K562 (cell line): ENCODE results near the gene SPINT1. TPM values are rescaled to one million over a fixed set of nuclear protein-coding genes. Genes with fewer than 3 reads are reported as not detected.

Source experiments
- ELF2 ChIP-seq: fragments of 250-450 bp; sonication (Bioruptor Pico); IDR thresholded peaks from 2 replicates; pipeline ENCODE4 v1.5.0; 2021; ENCODE audit warnings: mild to moderate bottlenecking
- FIP1L1 ChIP-seq: fragments of 200-400 bp; formaldehyde crosslinking; IDR thresholded peaks from 2 replicates; pipeline ENCODE4 v1.6.1; 2018; ENCODE audit warnings: mild to moderate bottlenecking, low read depth, low read length; ENCODE audit not compliant: poor library complexity, severe bottlenecking
- L3MBTL2 ChIP-seq: fragments of 450-650 bp; IDR thresholded peaks from 2 replicates; pipeline ENCODE4 v1.6.1; 2016; ENCODE audit warnings: mild to moderate bottlenecking, moderate library complexity
- LCOR ChIP-seq: sonication (generic); formaldehyde crosslinking; IDR thresholded peaks from 2 replicates; pipeline ENCODE4 v1.8.0; 2022; ENCODE audit warnings: mild to moderate bottlenecking, missing genetic modification reagents
- MAFK ChIP-seq: IDR thresholded peaks from 2 replicates; pipeline ENCODE4 v1.6.1; 2011; ENCODE audit warnings: low read length, improper control_type of control experiment
- NCOR1 ChIP-seq: fragments of 450-650 bp; IDR thresholded peaks from 2 replicates; pipeline ENCODE4 v1.6.1; 2016; ENCODE audit warnings: mild to moderate bottlenecking, moderate library complexity
- NEUROD1 ChIP-seq: fragments of 150-350 bp; IDR thresholded peaks from 2 replicates; pipeline ENCODE4 v1.6.1; 2014; ENCODE audit warnings: borderline replicate concordance, low read length, low read depth; ENCODE audit not compliant: partially characterized antibody
- POLR2B ChIP-seq: fragments of 450-650 bp; IDR thresholded peaks from 2 replicates; pipeline ENCODE4 v1.6.1; 2018; ENCODE audit warnings: low read depth; ENCODE audit not compliant: partially characterized antibody
- PURB ChIP-seq: sonication (generic); formaldehyde crosslinking; IDR thresholded peaks from 2 replicates; pipeline ENCODE4 v1.9.0; 2021; ENCODE audit warnings: low read depth, mild to moderate bottlenecking, missing genetic modification reagents
- RAD51 ChIP-seq: fragments of 450-650 bp; IDR thresholded peaks from 2 replicates; pipeline ENCODE4 v1.7.1; 2016; ENCODE audit warnings: low read depth, mild to moderate bottlenecking, borderline replicate concordance
- RBFOX2 ChIP-seq: fragments of 200-400 bp; formaldehyde crosslinking; IDR thresholded peaks from 2 replicates; pipeline ENCODE4 v1.6.1; 2017; ENCODE audit warnings: low read depth, mild to moderate bottlenecking, low read length, moderate library complexity
- RBM39 ChIP-seq: fragments of 200-400 bp; formaldehyde crosslinking; optimal IDR thresholded peaks from 2 replicates; pipeline ENCODE3; 2018; ENCODE audit warnings: low read depth, low read length
- SETDB1 ChIP-seq: IDR thresholded peaks from one replicate; pipeline ENCODE4 v1.6.1; 2012; ENCODE audit warnings: low read length, control low read depth, inconsistent platforms
- TRIM24 ChIP-seq, 2 experiments: fragments of 450-650 bp; IDR thresholded peaks; 2 replicates each; pipeline ENCODE4 v1.6.1; 2016
- ZNF212 ChIP-seq: fragments of 450-650 bp; formaldehyde crosslinking; IDR thresholded peaks from 2 replicates; pipeline ENCODE4 v1.4.0; 2020; ENCODE audit warnings: mild to moderate bottlenecking
- ZNF584 ChIP-seq: fragments of 200-800 bp; sonication (Bioruptor generic); IDR thresholded peaks from 2 replicates; pipeline ENCODE4 v1.6.1; 2016; ENCODE audit warnings: low read depth, mild to moderate bottlenecking, missing genetic modification characterization, missing compliant biosample characterization
- polyA plus RNA-seq, 8 experiments: library from polyadenylated mRNA; depleted of rRNA in 4 of 8; stranded (reverse) in 5 of 8; unstranded in 3 of 8; fragments of >200 nt; fragmentation: Nextera tagmentation in 2 of 8; fragmentation: Illumina TruSeq in 1 of 8; extraction: Ambion mirVana in 2 of 8; extraction: Trizol in 1 of 8; gene quantifications; 2 replicates each; pipeline versions ENCODE4 v1.2.1 to v1.2.3, GENCODE V29; 2011 to 2014; ENCODE audit warnings: inconsistent platforms in 1 of 8, missing spikeins in 1 of 8
- total RNA-seq, 7 experiments: library from RNA; depleted of rRNA in 6 of 7; stranded (reverse); fragments of >200 nt in 6 of 7; fragmentation: Illumina TruSeq in 2 of 7; extraction: Trizol in 2 of 7; gene quantifications; 2 replicates each; pipeline versions ENCODE4 v1.2.1 to v1.2.3, GENCODE V29; 2011 to 2021; ENCODE audit warnings: low replicate concordance in 1 of 7
- TF ChIP-seq, protein P1 (sequence below), 2 experiments: fragments of 450-650 bp in 1 of 2; sonication (generic) in 1 of 2; formaldehyde crosslinking in 1 of 2; IDR thresholded peaks in 1 of 2; conservative IDR thresholded peaks in 1 of 2; 2 replicates each; pipeline versions ENCODE4 v1.6.1 to v1.8.1; 2016 to 2023; ENCODE audit warnings: mild to moderate bottlenecking in 2 of 2, moderate library complexity in 2 of 2, inconsistent platforms in 1 of 2, missing genetic modification reagents in 1 of 2
- TF ChIP-seq, protein P2 (sequence below): IDR thresholded peaks from 3 replicates; pipeline ENCODE4 v1.6.1; 2011; ENCODE audit warnings: borderline replicate concordance, mild to moderate bottlenecking; ENCODE audit not compliant: insufficient read length, insufficient read depth
- TF ChIP-seq, protein P3 (sequence below): fragments of 450-650 bp; formaldehyde crosslinking; IDR thresholded peaks from 2 replicates; pipeline ENCODE4 v1.4.0; 2020; ENCODE audit warnings: mild to moderate bottlenecking, mixed read lengths
- TF ChIP-seq, protein P4 (sequence below): fragments of 250-450 bp; sonication (Bioruptor Pico); IDR thresholded peaks from 2 replicates; pipeline ENCODE4 v1.8.0; 2022; ENCODE audit warnings: inconsistent platforms, mild to moderate bottlenecking, moderate library complexity, borderline replicate concordance
- TF ChIP-seq, protein P5 (sequence below): sonication (generic); formaldehyde crosslinking; IDR thresholded peaks from 2 replicates; pipeline ENCODE4 v1.9.0; 2022; ENCODE audit warnings: mild to moderate bottlenecking, missing genetic modification reagents
- TF ChIP-seq, protein P6 (sequence below): sonication (generic); formaldehyde crosslinking; IDR thresholded peaks from 2 replicates; pipeline ENCODE4 v1.8.0; 2022; ENCODE audit warnings: missing genetic modification reagents, mild to moderate bottlenecking, borderline replicate concordance

The SPINT1 gene
- total and polyA plus RNA-seq, 9 of the 15 experiments (the other 6 are each of a cell fraction or from before 2014, with no cell fraction given) = 0.78 to 4.5 (median 1.5) TPM

DNA sequence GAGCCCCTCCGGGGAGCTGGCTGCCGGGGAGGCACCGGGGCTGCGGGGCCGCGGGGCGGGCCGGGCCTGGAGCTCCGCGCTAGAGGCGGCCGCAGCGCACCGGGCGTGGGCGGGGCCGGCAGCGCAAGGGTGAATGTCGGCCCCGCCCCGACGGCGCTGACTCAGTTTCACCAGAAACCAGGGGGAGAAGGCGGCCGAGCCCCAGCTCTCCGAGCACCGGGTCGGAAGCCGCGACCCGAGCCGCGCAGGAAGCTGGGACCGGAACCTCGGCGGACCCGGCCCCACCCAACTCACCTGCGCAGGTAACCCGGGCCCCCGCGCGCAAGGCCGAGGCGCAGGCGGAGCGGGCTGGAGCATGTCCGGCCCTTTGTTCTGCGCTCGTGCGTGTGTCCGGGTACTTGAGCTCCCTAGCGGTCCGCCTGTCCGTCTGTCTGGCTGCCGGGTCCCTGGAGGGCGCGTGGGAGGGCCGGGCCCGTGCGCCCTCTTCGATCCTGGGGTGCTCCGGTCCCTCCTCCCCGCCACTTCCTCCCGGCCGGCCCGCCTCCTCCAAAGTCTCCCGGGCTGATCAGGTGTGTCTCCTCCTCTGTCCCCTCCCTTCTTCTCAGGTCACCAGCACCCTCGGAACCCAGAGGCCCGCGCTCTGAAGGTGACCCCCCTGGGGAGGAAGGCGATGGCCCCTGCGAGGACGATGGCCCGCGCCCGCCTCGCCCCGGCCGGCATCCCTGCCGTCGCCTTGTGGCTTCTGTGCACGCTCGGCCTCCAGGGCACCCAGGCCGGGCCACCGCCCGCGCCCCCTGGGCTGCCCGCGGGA, at the start of gene SPINT1 (continued):
- TF ChIP-seq, protein P1, sequence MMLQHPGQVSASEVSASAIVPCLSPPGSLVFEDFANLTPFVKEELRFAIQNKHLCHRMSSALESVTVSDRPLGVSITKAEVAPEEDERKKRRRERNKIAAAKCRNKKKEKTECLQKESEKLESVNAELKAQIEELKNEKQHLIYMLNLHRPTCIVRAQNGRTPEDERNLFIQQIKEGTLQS (IDR thresholded peaks at IDR 0.05) = no peak
- TF ChIP-seq, protein P1 (CRISPR knock-in tag; conservative IDR thresholded peaks at IDR 0.05) = no peak
- TF ChIP-seq LCOR (CRISPR knock-in tag) (no peak), TRIM24 (IDR thresholded peaks at IDR 0.05) (no peak), RBFOX2 (0 out of 2 replicates have a peak, but pooled peaks have one; percentile 36), RAD51 (no peak), L3MBTL2 (no peak), SETDB1 (no peak), ZNF584 (CRISPR knock-in tag) (no peak), ELF2 (CRISPR knock-in tag) (no peak), ZNF212 (CRISPR knock-in tag) (no peak), POLR2B (no peak), MAFK (no peak), RBM39 (no peak), FIP1L1 (peak; percentile 36), PURB (no peak), NEUROD1 (no peak), NCOR1 (no peak)
- TF ChIP-seq, protein P2, sequence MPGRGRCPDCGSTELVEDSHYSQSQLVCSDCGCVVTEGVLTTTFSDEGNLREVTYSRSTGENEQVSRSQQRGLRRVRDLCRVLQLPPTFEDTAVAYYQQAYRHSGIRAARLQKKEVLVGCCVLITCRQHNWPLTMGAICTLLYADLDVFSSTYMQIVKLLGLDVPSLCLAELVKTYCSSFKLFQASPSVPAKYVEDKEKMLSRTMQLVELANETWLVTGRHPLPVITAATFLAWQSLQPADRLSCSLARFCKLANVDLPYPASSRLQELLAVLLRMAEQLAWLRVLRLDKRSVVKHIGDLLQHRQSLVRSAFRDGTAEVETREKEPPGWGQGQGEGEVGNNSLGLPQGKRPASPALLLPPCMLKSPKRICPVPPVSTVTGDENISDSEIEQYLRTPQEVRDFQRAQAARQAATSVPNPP = no peak
- TF ChIP-seq, protein P3, sequence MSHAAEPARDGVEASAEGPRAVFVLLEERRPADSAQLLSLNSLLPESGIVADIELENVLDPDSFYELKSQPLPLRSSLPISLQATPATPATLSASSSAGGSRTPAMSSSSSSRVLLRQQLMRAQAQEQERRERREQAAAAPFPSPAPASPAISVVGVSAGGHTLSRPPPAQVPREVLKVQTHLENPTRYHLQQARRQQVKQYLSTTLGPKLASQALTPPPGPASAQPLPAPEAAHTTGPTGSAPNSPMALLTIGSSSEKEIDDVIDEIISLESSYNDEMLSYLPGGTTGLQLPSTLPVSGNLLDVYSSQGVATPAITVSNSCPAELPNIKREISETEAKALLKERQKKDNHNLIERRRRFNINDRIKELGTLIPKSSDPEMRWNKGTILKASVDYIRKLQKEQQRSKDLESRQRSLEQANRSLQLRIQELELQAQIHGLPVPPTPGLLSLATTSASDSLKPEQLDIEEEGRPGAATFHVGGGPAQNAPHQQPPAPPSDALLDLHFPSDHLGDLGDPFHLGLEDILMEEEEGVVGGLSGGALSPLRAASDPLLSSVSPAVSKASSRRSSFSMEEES (CRISPR knock-in tag) = no peak
- TF ChIP-seq, protein P4, sequence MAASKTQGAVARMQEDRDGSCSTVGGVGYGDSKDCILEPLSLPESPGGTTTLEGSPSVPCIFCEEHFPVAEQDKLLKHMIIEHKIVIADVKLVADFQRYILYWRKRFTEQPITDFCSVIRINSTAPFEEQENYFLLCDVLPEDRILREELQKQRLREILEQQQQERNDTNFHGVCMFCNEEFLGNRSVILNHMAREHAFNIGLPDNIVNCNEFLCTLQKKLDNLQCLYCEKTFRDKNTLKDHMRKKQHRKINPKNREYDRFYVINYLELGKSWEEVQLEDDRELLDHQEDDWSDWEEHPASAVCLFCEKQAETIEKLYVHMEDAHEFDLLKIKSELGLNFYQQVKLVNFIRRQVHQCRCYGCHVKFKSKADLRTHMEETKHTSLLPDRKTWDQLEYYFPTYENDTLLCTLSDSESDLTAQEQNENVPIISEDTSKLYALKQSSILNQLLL = no peak
- TF ChIP-seq, protein P5, sequence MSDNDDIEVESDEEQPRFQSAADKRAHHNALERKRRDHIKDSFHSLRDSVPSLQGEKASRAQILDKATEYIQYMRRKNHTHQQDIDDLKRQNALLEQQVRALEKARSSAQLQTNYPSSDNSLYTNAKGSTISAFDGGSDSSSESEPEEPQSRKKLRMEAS = peak; percentile 43; the same call in 1 of the 2 replicates
- TF ChIP-seq, protein P6, sequence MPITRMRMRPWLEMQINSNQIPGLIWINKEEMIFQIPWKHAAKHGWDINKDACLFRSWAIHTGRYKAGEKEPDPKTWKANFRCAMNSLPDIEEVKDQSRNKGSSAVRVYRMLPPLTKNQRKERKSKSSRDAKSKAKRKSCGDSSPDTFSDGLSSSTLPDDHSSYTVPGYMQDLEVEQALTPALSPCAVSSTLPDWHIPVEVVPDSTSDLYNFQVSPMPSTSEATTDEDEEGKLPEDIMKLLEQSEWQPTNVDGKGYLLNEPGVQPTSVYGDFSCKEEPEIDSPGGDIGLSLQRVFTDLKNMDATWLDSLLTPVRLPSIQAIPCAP (CRISPR knock-in tag) = no peak
